WERI-Rb-1 (cell line): ENCODE results near the gene CALR.

Experiments
- DNase-seq: peaks from one replicate; pipeline ENCODE4 v3.0.0-alpha.2; 2020
- H3K27ac ChIP-seq: fragments of 250-450 bp; sonication (Bioruptor Pico); 2 replicates; pipeline ENCODE4 v1.5.1; 2020; ENCODE audit warnings: mild to moderate bottlenecking, moderate library complexity
- H3K27me3 ChIP-seq: fragments of 250-450 bp; sonication (Bioruptor Pico); 2 replicates; pipeline ENCODE4 v1.5.1; 2021; ENCODE audit warnings: mild to moderate bottlenecking, low read depth, moderate library complexity; ENCODE audit not compliant: insufficient read depth, severe bottlenecking
- H3K36me3 ChIP-seq: fragments of 250-450 bp; sonication (Bioruptor Pico); 2 replicates; pipeline ENCODE4 v1.5.1; 2020; ENCODE audit warnings: mild to moderate bottlenecking, moderate library complexity
- H3K4me3 ChIP-seq: 2 replicates; pipeline ENCODE4 v1.5.1; 2011; ENCODE audit warnings: low read depth, mild to moderate bottlenecking, control low read depth, low read length
- H3K9me3 ChIP-seq: fragments of 250-450 bp; sonication (Bioruptor Pico); 2 replicates; pipeline ENCODE4 v1.5.1; 2021; ENCODE audit warnings: mild to moderate bottlenecking, moderate library complexity; ENCODE audit not compliant: severe bottlenecking
- CTCF ChIP-seq: IDR thresholded peaks from 2 replicates; pipeline ENCODE4 v1.5.1; 2011; ENCODE audit warnings: low read depth, mild to moderate bottlenecking, control low read depth, inconsistent platforms, low read length

The CALR gene

DNA sequence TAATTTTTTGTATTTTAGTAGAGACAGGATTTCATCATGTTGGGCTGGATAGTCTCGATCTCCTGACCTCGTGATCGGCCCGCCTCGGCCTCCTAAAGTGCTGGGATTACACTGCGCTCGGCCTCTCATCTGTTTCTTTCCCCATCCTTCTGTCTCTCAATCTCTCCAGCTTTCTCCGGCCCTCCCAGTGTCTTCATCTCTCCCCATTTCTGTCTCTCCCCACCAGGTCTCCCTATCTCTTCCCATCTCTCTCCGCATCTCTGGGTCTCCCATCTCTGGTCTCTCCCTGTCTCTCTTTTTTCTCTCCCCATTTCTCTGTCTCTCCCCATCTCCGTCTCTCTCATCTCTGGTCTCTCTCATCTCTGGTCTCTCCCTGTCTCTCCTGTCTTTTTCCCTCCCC, 44.7 kb downstream of the CALR start:
- no peaks in the 10 kb centered on the region for H3K27me3 ChIP-seq
- no peak for DNase-seq
- no peaks in the 10 kb centered on the region for H3K9me3 ChIP-seq
- no peaks in the 10 kb centered on the region for H3K36me3 ChIP-seq
- H3K4me3 ChIP-seq = peak overlapping the region; percentile 36
- no peak for TF ChIP-seq CTCF
- H3K27ac ChIP-seq = no peak overlapping the region; the same call in 1 of the 2 replicates

- Histone ChIP-seq H3K9me3 (no peaks in the 10 kb centered on the region), H3K27ac (no peak overlapping the region; the same call in 1 of the 2 replicates), H3K27me3 (no peaks in the 10 kb centered on the region), H3K36me3 (no peaks in the 10 kb centered on the region), H3K4me3 (peak overlapping the region; percentile 36)
- TF ChIP-seq CTCF = peak; percentile 88
- DNase-seq = peak; percentile 69
These were observed 45.2 kb downstream of the CALR start for GRCh38 chr19:12983542-12984142.

- DNase-seq = no peak
- H3K4me3 ChIP-seq = no peak overlapping the region
- no peak for TF ChIP-seq CTCF
- no peaks in the 10 kb centered on the region for H3K27me3 ChIP-seq
- H3K9me3 ChIP-seq = no peaks in the 10 kb centered on the region
- no peaks in the 10 kb centered on the region for H3K36me3 ChIP-seq
- no peak overlapping the region for H3K27ac ChIP-seq
These were observed 45.8 kb downstream of the CALR start for GRCh38 chr19:12984143-12984627.

- no peak overlapping the region for H3K4me3 ChIP-seq
- no peaks in the 10 kb centered on the region for H3K36me3 ChIP-seq
- DNase-seq = no peak
- no peak overlapping the region for H3K27ac ChIP-seq
- TF ChIP-seq CTCF = no peak
- no peaks in the 10 kb centered on the region for H3K27me3 ChIP-seq
- H3K9me3 ChIP-seq = no peaks in the 10 kb centered on the region
These were observed 46.3 kb downstream of the CALR start for GRCh38 chr19:12984683-12985048.

DNA sequence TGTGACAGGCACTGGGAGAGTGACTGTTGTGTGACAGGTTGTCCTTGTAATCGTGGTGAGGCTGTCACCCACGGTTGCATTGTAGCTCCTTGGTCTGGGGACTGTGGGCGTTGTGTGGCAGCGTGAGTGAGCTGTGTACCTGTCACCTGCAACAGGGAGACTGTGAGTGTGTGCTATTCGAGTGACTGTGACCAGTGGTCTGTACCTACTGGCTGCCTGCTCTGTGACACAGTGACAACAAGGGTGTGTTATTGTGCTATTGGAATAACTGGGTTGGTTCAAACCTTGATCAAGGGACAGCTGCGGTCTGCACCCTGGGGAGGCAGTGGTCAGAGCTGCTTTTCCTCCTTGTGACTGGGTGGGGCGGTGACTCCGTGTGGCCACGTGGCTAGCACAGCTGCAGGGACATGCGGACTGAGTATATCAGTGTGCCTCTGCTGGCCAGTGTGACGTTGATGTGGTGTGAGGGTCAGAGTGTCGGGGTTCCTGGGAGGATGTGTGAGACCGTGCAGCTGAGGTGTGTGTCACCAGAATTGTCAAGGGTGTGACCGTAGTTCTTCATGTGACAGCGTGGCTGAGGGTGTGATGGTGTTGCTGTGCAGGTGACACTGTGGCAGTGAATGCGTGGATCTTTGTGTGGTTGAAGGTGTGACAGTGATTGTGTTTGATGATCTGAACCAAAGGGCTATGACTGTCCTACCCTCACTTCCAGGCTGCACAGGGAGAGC, 46.8 kb downstream of the CALR start:
- no peaks in the 10 kb centered on the region for H3K36me3 ChIP-seq
- no peaks in the 10 kb centered on the region for H3K9me3 ChIP-seq
- no peak for TF ChIP-seq CTCF
- no peak overlapping the region for H3K4me3 ChIP-seq
- DNase-seq = peak; percentile 31
- no peak overlapping the region for H3K27ac ChIP-seq
- H3K27me3 ChIP-seq = no peaks in the 10 kb centered on the region
